GM13976 (cell line): ENCODE measurements around the gene MTUS2.

Source experiments
- DNase-seq: peaks from one replicate; pipeline ENCODE4 v3.0.0; 2012; ENCODE audit warnings: low spot score
- CTCF ChIP-seq: IDR thresholded peaks from 2 replicates; pipeline ENCODE4 v1.5.1; 2012; ENCODE audit warnings: borderline replicate concordance, mild to moderate bottlenecking; ENCODE audit not compliant: insufficient read depth; ENCODE audit errors: extremely low read depth, missing control alignments, control extremely low read depth
- in situ Hi-C: fragments of 300-500 bp; cut with MboI; formaldehyde crosslinking; loops from one replicate; pipeline ENCODE4 v1.12.0; 2022; ENCODE audit warnings: low sequenced_read_pairs, mixed read lengths, inconsistent platforms; ENCODE audit not compliant: unreplicated experiment

Gene MTUS2

GRCh38 chr13:29318741-29319140, 498.6 kb downstream of the MTUS2 start:
- no peak for TF ChIP-seq CTCF
- DNase-seq: no peak
- in situ Hi-C loops: no loop called here

GRCh38 chr13:29319451-29319850, 499.3 kb downstream of the MTUS2 start:
- no peak for DNase-seq
- in situ Hi-C loops: no loop called here
- TF ChIP-seq CTCF: no peak

GRCh38 chr13:29323954-29324353, 503.8 kb downstream of the MTUS2 start:
- no peak for DNase-seq
- TF ChIP-seq CTCF: no peak
- in situ Hi-C loops: no loop called here

- in situ Hi-C loops: no loop called here
- no peak for TF ChIP-seq CTCF
Measured at GRCh38 chr13:29324601-29325000, 504.5 kb downstream of the MTUS2 start.

GRCh38 chr13:29328501-29328900, 508.4 kb downstream of the MTUS2 start:
- TF ChIP-seq CTCF: no peak
- no peak for DNase-seq
- in situ Hi-C loops: no loop called here

More at GRCh38 chr13:29324601-29325000, 504.5 kb downstream of the MTUS2 start:
- no peak for DNase-seq

GRCh38 chr13:29336356-29336755, 516.2 kb downstream of the MTUS2 start:
- in situ Hi-C loops: no loop called here
- no peak for DNase-seq
- no peak for TF ChIP-seq CTCF
